IMR-90 (cell line): ENCODE measurements around the gene WDR49.

Experiments used
- ELK1 ChIP-seq: fragments of 150-350 bp; IDR thresholded peaks from 2 replicates; pipeline ENCODE4 v1.6.1; 2016; ENCODE audit warnings: low read depth, mild to moderate bottlenecking, low read length, moderate library complexity, borderline replicate concordance
- POLR2A ChIP-seq: IDR thresholded peaks from 2 replicates; pipeline ENCODE4 v1.6.1; 2012; ENCODE audit warnings: mild to moderate bottlenecking, low read depth, low read length
- RFX5 ChIP-seq: IDR thresholded peaks from 2 replicates; pipeline ENCODE4 v1.8.0; 2012; ENCODE audit warnings: low read depth, mild to moderate bottlenecking, low read length, moderate library complexity
- SMC3 ChIP-seq: fragments of 150-350 bp; IDR thresholded peaks from 2 replicates; pipeline ENCODE4 v1.6.1; 2016; ENCODE audit warnings: low read depth, mild to moderate bottlenecking, antibody characterized with exemption, low read length, moderate library complexity
- USF2 ChIP-seq: fragments of 150-350 bp; IDR thresholded peaks from 2 replicates; pipeline ENCODE4 v1.6.1; 2017; ENCODE audit warnings: mild to moderate bottlenecking, antibody characterized with exemption, low read length, low read depth
- TF ChIP-seq, protein P1 (sequence below): conservative IDR thresholded peaks from 2 replicates; pipeline ENCODE4 v1.5.1; 2012; ENCODE audit warnings: mild to moderate bottlenecking, low read depth, low read length, improper control_type of control experiment

DNA sequence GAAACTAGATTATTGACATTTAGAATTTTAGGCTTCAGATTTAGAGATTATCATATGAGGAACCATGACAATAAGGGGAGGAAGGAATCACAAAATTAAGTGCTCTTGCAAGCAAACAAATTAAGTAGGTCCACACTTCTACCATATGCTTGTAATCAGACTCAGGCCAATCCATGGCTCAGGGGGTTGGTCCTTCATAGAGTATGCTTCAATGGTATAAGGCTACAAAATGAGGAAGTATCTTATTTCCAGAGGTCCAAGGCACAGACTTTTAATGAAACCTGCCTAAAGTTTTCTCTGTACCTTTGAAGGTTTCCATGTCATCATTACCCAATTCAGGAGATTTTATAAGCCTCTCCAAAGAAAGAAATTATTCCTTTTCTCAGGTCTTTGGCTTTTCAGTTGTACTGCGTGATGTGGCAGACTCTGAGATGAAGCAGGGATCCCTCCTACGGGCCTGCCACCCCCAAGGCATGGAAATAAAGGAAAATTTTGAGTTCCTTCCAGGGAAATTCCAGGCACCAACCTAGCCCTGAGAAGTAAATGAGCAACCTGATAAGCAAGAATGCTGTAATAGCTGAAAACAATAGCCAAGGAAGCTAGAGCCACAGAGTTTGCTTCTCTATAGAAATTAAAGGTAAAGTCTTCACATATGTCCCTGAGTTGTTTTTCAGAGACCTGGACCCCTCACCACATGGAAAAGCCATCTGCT is 216.2 kb downstream of the WDR49 start:
- TF ChIP-seq USF2 (no peak), RFX5 (no peak), POLR2A (no peak), SMC3 (no peak), ELK1 (no peak)
- TF ChIP-seq, protein P1, sequence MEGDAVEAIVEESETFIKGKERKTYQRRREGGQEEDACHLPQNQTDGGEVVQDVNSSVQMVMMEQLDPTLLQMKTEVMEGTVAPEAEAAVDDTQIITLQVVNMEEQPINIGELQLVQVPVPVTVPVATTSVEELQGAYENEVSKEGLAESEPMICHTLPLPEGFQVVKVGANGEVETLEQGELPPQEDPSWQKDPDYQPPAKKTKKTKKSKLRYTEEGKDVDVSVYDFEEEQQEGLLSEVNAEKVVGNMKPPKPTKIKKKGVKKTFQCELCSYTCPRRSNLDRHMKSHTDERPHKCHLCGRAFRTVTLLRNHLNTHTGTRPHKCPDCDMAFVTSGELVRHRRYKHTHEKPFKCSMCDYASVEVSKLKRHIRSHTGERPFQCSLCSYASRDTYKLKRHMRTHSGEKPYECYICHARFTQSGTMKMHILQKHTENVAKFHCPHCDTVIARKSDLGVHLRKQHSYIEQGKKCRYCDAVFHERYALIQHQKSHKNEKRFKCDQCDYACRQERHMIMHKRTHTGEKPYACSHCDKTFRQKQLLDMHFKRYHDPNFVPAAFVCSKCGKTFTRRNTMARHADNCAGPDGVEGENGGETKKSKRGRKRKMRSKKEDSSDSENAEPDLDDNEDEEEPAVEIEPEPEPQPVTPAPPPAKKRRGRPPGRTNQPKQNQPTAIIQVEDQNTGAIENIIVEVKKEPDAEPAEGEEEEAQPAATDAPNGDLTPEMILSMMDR, result no peak
